Measurements from ENCODE around the gene ZBTB22.

DNA sequence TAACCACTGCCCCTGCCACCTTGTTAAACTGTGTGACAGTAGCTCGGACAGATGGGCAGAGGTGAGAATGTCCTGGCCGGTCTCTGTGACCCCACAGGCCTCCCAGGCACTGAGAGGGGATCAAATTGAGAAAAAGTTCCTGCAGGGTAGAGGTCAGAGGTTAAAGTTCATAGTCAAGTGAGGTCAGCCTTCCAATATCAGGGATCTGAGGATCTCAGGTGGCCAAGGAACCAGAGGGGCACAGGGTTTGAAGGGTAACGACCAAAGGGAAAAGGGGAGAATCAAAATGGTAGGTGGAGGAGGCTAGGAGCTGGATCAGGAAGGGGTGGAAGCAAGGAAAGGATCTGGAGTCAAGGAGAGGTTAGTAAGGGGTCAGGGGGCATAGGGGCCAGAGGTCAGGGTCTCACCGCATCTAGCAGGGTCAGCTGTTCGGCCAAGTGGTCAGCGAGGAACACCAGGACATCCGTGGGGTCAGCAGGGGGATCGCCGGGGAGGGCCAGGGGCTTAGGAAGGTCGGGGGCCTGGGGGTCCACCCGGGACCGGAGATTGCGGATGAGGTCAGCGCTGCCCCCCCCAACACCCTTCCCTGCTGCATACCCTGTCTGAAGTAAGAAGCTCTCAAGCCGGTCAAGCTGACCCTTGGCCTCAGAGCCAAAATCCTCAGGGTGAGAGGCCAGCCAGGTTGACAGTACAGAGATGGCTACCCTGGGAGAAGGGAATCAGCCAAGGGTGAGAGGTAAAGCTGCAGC, 21.7 kb downstream of the ZBTB22 start:
- TF ChIP-seq POLR2A (IDR thresholded peaks at IDR 0.05; ENCODE audit: low read length) (no peak), GATA1 (IDR thresholded peaks at IDR 0.05; ENCODE audit: low read depth, low read length) (no peak)

Data from erythroblast (primary cell).